Osteoblast (primary cell): ENCODE measurements around the gene ASCC3. TPM values are rescaled to one million over a fixed set of nuclear protein-coding genes. Genes with fewer than 3 reads are reported as not detected.

Experiments
- DNase-seq: peaks from one replicate; pipeline ENCODE4 v3.0.0; 2011; ENCODE audit warnings: low spot score, mixed read lengths; ENCODE audit not compliant: insufficient read length; ENCODE audit errors: missing footprints
- H2AFZ ChIP-seq: 2 replicates; pipeline ENCODE4 v1.6.0; 2011; ENCODE audit warnings: mild to moderate bottlenecking, low read length
- H3K27ac ChIP-seq: 2 replicates; pipeline ENCODE4 v1.5.1; 2011; ENCODE audit warnings: mild to moderate bottlenecking, low read depth, low read length, moderate library complexity
- H3K27me3 ChIP-seq: 2 replicates; pipeline ENCODE4 v1.6.0; 2012; ENCODE audit warnings: mild to moderate bottlenecking, control low read depth, inconsistent platforms, low read length, moderate library complexity; ENCODE audit not compliant: insufficient read depth
- H3K36me3 ChIP-seq: 2 replicates; pipeline ENCODE4 v1.5.1; 2011; ENCODE audit warnings: mild to moderate bottlenecking, low read length, control low read depth, moderate library complexity; ENCODE audit not compliant: insufficient read depth
- H3K4me1 ChIP-seq: 2 replicates; pipeline ENCODE4 v1.5.1; 2011; ENCODE audit warnings: mild to moderate bottlenecking, low read length, control low read depth, moderate library complexity; ENCODE audit not compliant: insufficient read depth
- H3K4me2 ChIP-seq: 2 replicates; pipeline ENCODE4 v1.6.0; 2011; ENCODE audit warnings: mild to moderate bottlenecking, low read length; ENCODE audit not compliant: insufficient read depth
- H3K4me3 ChIP-seq: fragments of 200-600 bp; sonication (generic); 3 replicates; pipeline ENCODE4 v1.5.1; 2012; ENCODE audit warnings: mild to moderate bottlenecking, low read length, inconsistent platforms; ENCODE audit not compliant: insufficient read depth
- H3K79me2 ChIP-seq: 2 replicates; pipeline ENCODE4 v1.6.0; 2012; ENCODE audit warnings: mild to moderate bottlenecking, low read length, control low read depth, inconsistent platforms; ENCODE audit not compliant: insufficient read depth
- H3K9me3 ChIP-seq: 2 replicates; pipeline ENCODE4 v1.5.1; 2011; ENCODE audit warnings: low read depth, low read length, control low read depth
- H4K20me1 ChIP-seq: 2 replicates; pipeline ENCODE4 v1.6.0; 2012; ENCODE audit warnings: mild to moderate bottlenecking, low read length, control low read depth; ENCODE audit not compliant: insufficient read depth
- total RNA-seq: library from RNA; depleted of rRNA; stranded (reverse); fragments of >200 nt; gene quantifications from 2 replicates; pipeline ENCODE4 v1.2.3, GENCODE V29; 2012
- TF ChIP-seq, protein P1 (sequence below): IDR thresholded peaks from 2 replicates; pipeline ENCODE4 v1.5.1; 2011; ENCODE audit warnings: mild to moderate bottlenecking, low read depth, low read length, moderate library complexity; ENCODE audit errors: extremely low read depth

Gene ASCC3
- total RNA-seq, 1 donor = 68.8 TPM

- H3K4me3 ChIP-seq = no peak overlapping the region
- H3K4me1 ChIP-seq = no peaks in the 10 kb centered on the region
- peaks cover 2% of the 10 kb centered on the region for H3K27me3 ChIP-seq
- TF ChIP-seq, protein P1, sequence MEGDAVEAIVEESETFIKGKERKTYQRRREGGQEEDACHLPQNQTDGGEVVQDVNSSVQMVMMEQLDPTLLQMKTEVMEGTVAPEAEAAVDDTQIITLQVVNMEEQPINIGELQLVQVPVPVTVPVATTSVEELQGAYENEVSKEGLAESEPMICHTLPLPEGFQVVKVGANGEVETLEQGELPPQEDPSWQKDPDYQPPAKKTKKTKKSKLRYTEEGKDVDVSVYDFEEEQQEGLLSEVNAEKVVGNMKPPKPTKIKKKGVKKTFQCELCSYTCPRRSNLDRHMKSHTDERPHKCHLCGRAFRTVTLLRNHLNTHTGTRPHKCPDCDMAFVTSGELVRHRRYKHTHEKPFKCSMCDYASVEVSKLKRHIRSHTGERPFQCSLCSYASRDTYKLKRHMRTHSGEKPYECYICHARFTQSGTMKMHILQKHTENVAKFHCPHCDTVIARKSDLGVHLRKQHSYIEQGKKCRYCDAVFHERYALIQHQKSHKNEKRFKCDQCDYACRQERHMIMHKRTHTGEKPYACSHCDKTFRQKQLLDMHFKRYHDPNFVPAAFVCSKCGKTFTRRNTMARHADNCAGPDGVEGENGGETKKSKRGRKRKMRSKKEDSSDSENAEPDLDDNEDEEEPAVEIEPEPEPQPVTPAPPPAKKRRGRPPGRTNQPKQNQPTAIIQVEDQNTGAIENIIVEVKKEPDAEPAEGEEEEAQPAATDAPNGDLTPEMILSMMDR = no peak
- H2AFZ ChIP-seq = no peak overlapping the region
- no peak for DNase-seq
- no peaks in the 10 kb centered on the region for H3K79me2 ChIP-seq
- no peaks in the 10 kb centered on the region for H3K36me3 ChIP-seq
- H3K27ac ChIP-seq = no peak overlapping the region
- no peak overlapping the region for H3K4me2 ChIP-seq
- no peaks in the 10 kb centered on the region for H4K20me1 ChIP-seq
- no peaks in the 10 kb centered on the region for H3K9me3 ChIP-seq
Measured at GRCh38 chr6:100493206-100493888, 387.8 kb downstream of the ASCC3 start.

- Histone ChIP-seq H3K27me3 (peaks cover 2% of the 10 kb centered on the region), H3K79me2 (no peaks in the 10 kb centered on the region), H3K4me1 (no peaks in the 10 kb centered on the region), H3K36me3 (no peaks in the 10 kb centered on the region), H4K20me1 (no peaks in the 10 kb centered on the region), H3K27ac (no peak overlapping the region), H3K4me2 (no peak overlapping the region), H3K9me3 (no peaks in the 10 kb centered on the region), H2AFZ (no peak overlapping the region), H3K4me3 (no peak overlapping the region)
- TF ChIP-seq, protein P1 = no peak
- no peak for DNase-seq
Measured at GRCh38 chr6:100491952-100492670, 389.0 kb downstream of the ASCC3 start.

- H3K4me1 ChIP-seq = no peaks in the 10 kb centered on the region
- TF ChIP-seq, protein P1 = no peak
- no peak overlapping the region for H3K27ac ChIP-seq
- H3K27me3 ChIP-seq = peaks cover 8% of the 10 kb centered on the region
- no peak overlapping the region for H2AFZ ChIP-seq
- no peaks in the 10 kb centered on the region for H3K36me3 ChIP-seq
- DNase-seq = no peak
- no peaks in the 10 kb centered on the region for H3K9me3 ChIP-seq
- H3K4me3 ChIP-seq = no peak overlapping the region
- H3K79me2 ChIP-seq = no peaks in the 10 kb centered on the region
- H4K20me1 ChIP-seq = no peaks in the 10 kb centered on the region
- no peak overlapping the region for H3K4me2 ChIP-seq
Measured at GRCh38 chr6:100490065-100490464, 391.1 kb downstream of the ASCC3 start.

DNA sequence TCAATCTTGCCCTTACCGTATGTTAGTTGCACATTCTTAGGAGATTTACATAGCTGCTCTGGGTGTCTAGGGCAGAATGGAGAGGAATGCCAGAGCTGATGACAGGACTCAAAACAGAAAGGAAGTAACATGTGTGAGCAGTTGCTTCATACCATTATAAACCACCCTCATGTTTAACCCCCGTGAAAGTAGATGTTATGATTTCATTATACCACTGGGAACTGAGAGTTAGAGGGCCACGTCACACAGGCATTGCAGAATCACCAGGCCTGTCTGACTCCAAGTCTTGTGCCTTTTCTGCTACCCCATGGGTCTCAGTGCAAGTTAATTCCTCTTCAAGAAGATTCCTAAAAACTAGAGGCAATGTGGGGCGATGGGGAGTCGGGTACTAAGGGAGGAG is 392.9 kb downstream of the ASCC3 start:
- Histone ChIP-seq H2AFZ (no peak overlapping the region), H3K36me3 (no peaks in the 10 kb centered on the region), H4K20me1 (no peaks in the 10 kb centered on the region), H3K27ac (no peak overlapping the region), H3K9me3 (no peaks in the 10 kb centered on the region), H3K27me3 (peaks cover 11% of the 10 kb centered on the region), H3K4me2 (no peak overlapping the region), H3K4me1 (no peaks in the 10 kb centered on the region), H3K4me3 (no peak overlapping the region), H3K79me2 (no peaks in the 10 kb centered on the region)
- TF ChIP-seq, protein P1 = no peak
- peak; percentile 26 for DNase-seq
